Measurements from ENCODE around the gene FSCN2.

DNA sequence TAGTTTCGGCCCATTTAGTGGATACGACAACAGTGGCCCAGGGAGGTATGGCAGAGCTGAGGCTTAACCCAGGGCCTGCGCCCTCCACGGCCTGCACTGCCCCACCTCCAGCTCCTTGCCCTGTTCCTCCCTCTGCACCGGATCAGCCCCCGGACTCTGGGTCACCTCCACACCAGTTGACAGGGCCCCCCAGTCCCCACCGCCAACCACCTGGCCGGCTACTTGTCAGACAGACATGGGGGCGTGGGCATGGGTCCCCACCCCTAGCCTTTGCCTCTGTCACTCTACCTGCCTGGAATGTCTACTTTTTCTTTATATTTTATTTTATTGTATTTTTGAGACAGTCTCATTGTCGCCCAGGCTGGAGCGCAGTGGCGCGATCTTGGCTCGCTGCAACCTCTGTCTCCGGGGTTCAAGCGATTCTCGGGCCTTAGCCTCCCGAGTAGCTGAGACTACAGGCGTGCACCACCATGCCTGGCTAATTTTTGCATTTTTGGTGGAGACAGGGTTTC lies 12.6 kb upstream of the FSCN2 start:
- no peak for TF ChIP-seq CTCF (optimal IDR thresholded peaks at IDR 0.05 in 1 of 3, IDR thresholded peaks at IDR 0.05 in 1 of 3, conservative IDR thresholded peaks at IDR 0.05 in 1 of 3; ENCODE audit: extremely low read depth in 1 of 3, insufficient read depth in 2 of 3, low read length in 3 of 3)
- TF ChIP-seq EZH2 (IDR thresholded peaks at IDR 0.05; ENCODE audit: low read length), result no peak
